GM12878 (cell line): Measurements from ENCODE around the gene SNRNP200. TPM values are rescaled to one million over a fixed set of nuclear protein-coding genes. Genes with fewer than 3 reads are reported as not detected.

Source experiments
- BHLHE40 ChIP-seq, 2 experiments: fragments of 450-650 bp in 1 of 2; IDR thresholded peaks; 2 replicates each; pipeline ENCODE4 v1.6.1; 2011 to 2017; ENCODE audit warnings: low read depth in 2 of 2, borderline replicate concordance in 1 of 2, improper control_type of control experiment in 1 of 2, low read length in 1 of 2, mild to moderate bottlenecking in 1 of 2
- BRCA1 ChIP-seq: IDR thresholded peaks from 2 replicates; pipeline ENCODE4 v1.6.1; 2011; ENCODE audit warnings: low read depth, low read length, improper control_type of control experiment
- CHD1 ChIP-seq: IDR thresholded peaks from 2 replicates; pipeline ENCODE4 v1.6.1; 2012; ENCODE audit warnings: low read depth, low read length, improper control_type of control experiment
- DPF2 ChIP-seq: fragments of 450-650 bp; IDR thresholded peaks from 2 replicates; pipeline ENCODE4 v1.6.1; 2017; ENCODE audit warnings: mild to moderate bottlenecking
- EED ChIP-seq: sonication (generic); IDR thresholded peaks from 2 replicates; pipeline ENCODE4 v1.6.1; 2016; ENCODE audit warnings: antibody characterized with exemption, low read depth
- EP300 ChIP-seq, 2 experiments: fragments of 150-350 bp in 1 of 2; IDR thresholded peaks; 2 replicates each; pipeline ENCODE4 v1.6.1; 2011 to 2012; ENCODE audit warnings: low read depth in 2 of 2, low read length in 2 of 2, borderline replicate concordance in 1 of 2, improper control_type of control experiment in 1 of 2, inconsistent platforms in 1 of 2; ENCODE audit not compliant: control insufficient read depth in 1 of 2
- IRF4 ChIP-seq: IDR thresholded peaks from 2 replicates; pipeline ENCODE4 v1.6.1; 2011; ENCODE audit warnings: low read depth, low read length
- MTA2 ChIP-seq: fragments of 450-650 bp; IDR thresholded peaks from 2 replicates; pipeline ENCODE4 v1.6.1; 2016; ENCODE audit warnings: low read depth, mild to moderate bottlenecking, moderate library complexity
- MYC ChIP-seq: IDR thresholded peaks from 2 replicates; pipeline ENCODE4 v1.6.1; 2011; ENCODE audit warnings: mild to moderate bottlenecking, low read length, moderate library complexity, inconsistent platforms; ENCODE audit not compliant: insufficient read depth, insufficient replicate concordance, insufficient read length, severe bottlenecking
- NFIC ChIP-seq: IDR thresholded peaks from 2 replicates; pipeline ENCODE4 v1.6.1; 2012; ENCODE audit warnings: low read depth, mild to moderate bottlenecking, inconsistent platforms, low read length, moderate library complexity
- PAX8 ChIP-seq: fragments of 450-650 bp; IDR thresholded peaks from 2 replicates; pipeline ENCODE4 v1.6.1; 2017; ENCODE audit warnings: mild to moderate bottlenecking, moderate library complexity
- PBX3 ChIP-seq: IDR thresholded peaks from 2 replicates; pipeline ENCODE4 v1.6.1; 2011; ENCODE audit warnings: mild to moderate bottlenecking, low read depth, low read length, moderate library complexity; ENCODE audit not compliant: insufficient replicate concordance
- PML ChIP-seq: IDR thresholded peaks from 2 replicates; pipeline ENCODE4 v1.6.1; 2012; ENCODE audit warnings: low read length, inconsistent platforms
- RUNX3 ChIP-seq: IDR thresholded peaks from 2 replicates; pipeline ENCODE4 v1.6.1; 2012; ENCODE audit warnings: low read length, inconsistent platforms
- SMAD1 ChIP-seq: fragments of 450-650 bp; IDR thresholded peaks from 2 replicates; pipeline ENCODE4 v1.6.1; 2018; ENCODE audit warnings: mild to moderate bottlenecking, low read depth; ENCODE audit not compliant: partially characterized antibody
- SMAD5 ChIP-seq: IDR thresholded peaks from 2 replicates; pipeline ENCODE4 v1.6.1; 2016; ENCODE audit warnings: antibody characterized with exemption, low read depth
- SREBF2 ChIP-seq: IDR thresholded peaks from 2 replicates; pipeline ENCODE4 v1.6.1; 2012; ENCODE audit warnings: mild to moderate bottlenecking, low read length
- STAT1 ChIP-seq: fragments of 450-650 bp; conservative IDR thresholded peaks from 2 replicates; pipeline ENCODE4 v1.6.1; 2014; ENCODE audit warnings: antibody characterized with exemption, mild to moderate bottlenecking
- TARDBP ChIP-seq: IDR thresholded peaks from 2 replicates; pipeline ENCODE4 v1.6.1; 2016; ENCODE audit warnings: borderline replicate concordance
- TCF12 ChIP-seq: IDR thresholded peaks from 2 replicates; pipeline ENCODE4 v1.6.1; 2011; ENCODE audit warnings: low read depth, mild to moderate bottlenecking, low read length
- TCF7 ChIP-seq: IDR thresholded peaks from 2 replicates; pipeline ENCODE4 v1.6.1; 2014; ENCODE audit warnings: antibody characterized with exemption, borderline replicate concordance
- ZBTB40 ChIP-seq: fragments of 450-650 bp; IDR thresholded peaks from 2 replicates; pipeline ENCODE4 v1.6.1; 2016; ENCODE audit warnings: mild to moderate bottlenecking, moderate library complexity, borderline replicate concordance
- ZNF24 ChIP-seq: fragments of 450-650 bp; IDR thresholded peaks from 2 replicates; pipeline ENCODE4 v1.6.1; 2017; ENCODE audit warnings: antibody characterized with exemption, mild to moderate bottlenecking
- polyA plus RNA-seq, 11 experiments: library from polyadenylated mRNA; depleted of rRNA in 4 of 11; unstranded in 6 of 11; stranded (reverse) in 5 of 11; fragments of >200 nt; fragmentation: Nextera tagmentation in 4 of 11; fragmentation: Illumina TruSeq in 1 of 11; extraction: Ambion mirVana in 4 of 11; extraction: Trizol in 1 of 11; gene quantifications; 1 replicate in 1 of 11; 2 replicates in 10 of 11; pipeline versions ENCODE4 v1.2.1 to v1.2.3, GENCODE V29; 2011 to 2016; ENCODE audit warnings: inconsistent platforms in 2 of 11, missing spikeins in 2 of 11, low read depth in 1 of 11
- total RNA-seq, 4 experiments: library from RNA; depleted of rRNA in 3 of 4; stranded (reverse); fragments of >200 nt in 3 of 4; fragmentation: Illumina TruSeq in 1 of 4; extraction: Trizol in 1 of 4; gene quantifications; 2 replicates each; pipeline versions ENCODE4 v1.2.1 to v1.2.3, GENCODE V29; 2013 to 2021
- TF ChIP-seq, protein P1 (sequence below): IDR thresholded peaks from 2 replicates; pipeline ENCODE4 v1.6.1; 2012; ENCODE audit warnings: low read depth, low read length, improper control_type of control experiment
- TF ChIP-seq, protein P2 (sequence below): IDR thresholded peaks from 2 replicates; pipeline ENCODE4 v1.6.1; 2011; ENCODE audit warnings: low read depth, mild to moderate bottlenecking, low read length, moderate library complexity, borderline replicate concordance; ENCODE audit errors: extremely low read depth

The SNRNP200 gene
- total and polyA plus RNA-seq, 10 of the 15 experiments (the other 5 are each of a cell fraction or from before 2014, with no cell fraction given), result 59.2 to 176 (median 106) TPM

GRCh38 chr2:96344011-96344410 lies 38.7 kb upstream of the SNRNP200 start (continued):
- no peak for TF ChIP-seq ZBTB40
- 0 out of 2 replicates have a peak, but pooled peaks have one; percentile 22 for TF ChIP-seq PML
- no peak for TF ChIP-seq TCF7
- TF ChIP-seq EP300 (IDR thresholded peaks at IDR 0.05; ENCODE audit: borderline replicate concordance in 1 of 2, control insufficient read depth in 1 of 2, low read depth in 2 of 2, low read length in 2 of 2), result peak; percentile 54 to 69; a peak in 3 of 4 replicates
- no peak for TF ChIP-seq CHD1
- no peak for TF ChIP-seq SMAD5
- TF ChIP-seq, protein P1, sequence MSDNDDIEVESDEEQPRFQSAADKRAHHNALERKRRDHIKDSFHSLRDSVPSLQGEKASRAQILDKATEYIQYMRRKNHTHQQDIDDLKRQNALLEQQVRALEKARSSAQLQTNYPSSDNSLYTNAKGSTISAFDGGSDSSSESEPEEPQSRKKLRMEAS, result 0 out of 2 replicates have a peak, but pooled peaks have one; percentile 28
- no peak for TF ChIP-seq BRCA1
- no peak for TF ChIP-seq TCF12
- TF ChIP-seq, protein P2, sequence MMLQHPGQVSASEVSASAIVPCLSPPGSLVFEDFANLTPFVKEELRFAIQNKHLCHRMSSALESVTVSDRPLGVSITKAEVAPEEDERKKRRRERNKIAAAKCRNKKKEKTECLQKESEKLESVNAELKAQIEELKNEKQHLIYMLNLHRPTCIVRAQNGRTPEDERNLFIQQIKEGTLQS, result no peak
- TF ChIP-seq STAT1, result no peak
- no peak for TF ChIP-seq SREBF2
- TF ChIP-seq MTA2, result peak; percentile 68
- peak; percentile 97 for TF ChIP-seq RUNX3
- no peak for TF ChIP-seq PAX8
- TF ChIP-seq EED, result 0 out of 2 replicates have a peak, but pooled peaks have one; percentile 29
- no peak for TF ChIP-seq MYC
- TF ChIP-seq IRF4, result peak; percentile 76; the same call in 1 of the 2 replicates
- TF ChIP-seq ZNF24, result peak; percentile 21; the same call in 1 of the 2 replicates
- TF ChIP-seq BHLHE40 (IDR thresholded peaks at IDR 0.05; ENCODE audit: borderline replicate concordance in 1 of 2, low read depth in 2 of 2, low read length in 1 of 2), result peak; percentile 32 to 52; a peak in 2 of 4 replicates
- TF ChIP-seq PBX3, result no peak
- TF ChIP-seq DPF2, result peak; percentile 86
- TF ChIP-seq SMAD1, result no peak
- TF ChIP-seq NFIC, result peak; percentile 74
- no peak for TF ChIP-seq TARDBP
